ENCODE data around the gene CSH2.
"Not testable (repeated sequence)": the region's sequence is repeated elsewhere in the genome, so short reads cannot be mapped to it uniquely, and the experiment has no call there.

The CSH2 gene

GRCh38 chr17:63911657-63912100, 38.2 kb upstream of the CSH2 start:
- TF ChIP-seq CSDC2 (CRISPR knock-in tag; IDR thresholded peaks at IDR 0.05) (no peak), ARNTL (CRISPR knock-in tag; IDR thresholded peaks at IDR 0.05; ENCODE audit: borderline replicate concordance, low read depth) (no peak), GLIS3 (CRISPR knock-in tag; IDR thresholded peaks at IDR 0.05) (no peak), ZFP3 (CRISPR knock-in tag; IDR thresholded peaks at IDR 0.05) (no peak), TOX (CRISPR knock-in tag; IDR thresholded peaks at IDR 0.05; ENCODE audit: borderline replicate concordance) (no peak), ZC3H10 (CRISPR knock-in tag; IDR thresholded peaks at IDR 0.05) (no peak), ZNF565 (CRISPR knock-in tag; conservative IDR thresholded peaks at IDR 0.05; ENCODE audit: low read depth) (no peak), ZNF70 (CRISPR knock-in tag; IDR thresholded peaks at IDR 0.05) (no peak), ZFP30 (CRISPR knock-in tag; IDR thresholded peaks at IDR 0.05) (no peak), CREB5 (CRISPR knock-in tag; IDR thresholded peaks at IDR 0.05; ENCODE audit: low read depth) (no peak), ZNF8 (CRISPR knock-in tag; IDR thresholded peaks at IDR 0.05) (no peak), OSR1 (CRISPR knock-in tag; IDR thresholded peaks at IDR 0.05) (no peak)
- ATAC-seq, result peak; percentile 79

GRCh38 chr17:63911041-63911635, 37.7 kb upstream of the CSH2 start, which contains the start of gene CSHL1:
CSHL1 (minus strand) TSS chr17:63911258; CDS start chr17:63911196, 62 bp downstream.
- TF ChIP-seq PPARA (CRISPR knock-in tag; IDR thresholded peaks at IDR 0.05; ENCODE audit: borderline replicate concordance) (no peak), ISL1 (CRISPR knock-in tag; IDR thresholded peaks at IDR 0.05) (no peak), ZFP30 (CRISPR knock-in tag; IDR thresholded peaks at IDR 0.05) (no peak), SNAI2 (CRISPR knock-in tag; IDR thresholded peaks at IDR 0.05) (no peak), POU6F1 (CRISPR knock-in tag; IDR thresholded peaks at IDR 0.05; ENCODE audit: borderline replicate concordance, low read depth) (no peak), ZNF565 (CRISPR knock-in tag; conservative IDR thresholded peaks at IDR 0.05; ENCODE audit: low read depth) (no peak), ARNTL (CRISPR knock-in tag; IDR thresholded peaks at IDR 0.05; ENCODE audit: borderline replicate concordance, low read depth) (no peak), RARB (CRISPR knock-in tag; IDR thresholded peaks at IDR 0.05) (no peak), ZFP3 (CRISPR knock-in tag; IDR thresholded peaks at IDR 0.05) (no peak), CSDC2 (CRISPR knock-in tag; IDR thresholded peaks at IDR 0.05) (no peak), BACH2 (CRISPR knock-in tag; IDR thresholded peaks at IDR 0.05; ENCODE audit: borderline replicate concordance) (no peak), TOX (CRISPR knock-in tag; IDR thresholded peaks at IDR 0.05; ENCODE audit: borderline replicate concordance) (no peak)
- ATAC-seq, result no peak

GRCh38 chr17:63910096-63910495, 36.6 kb upstream of the CSH2 start:
- no peak for ATAC-seq
- no peak for TF ChIP-seq TOX (CRISPR knock-in tag; IDR thresholded peaks at IDR 0.05; ENCODE audit: borderline replicate concordance)
- no peak for TF ChIP-seq ZNF70 (CRISPR knock-in tag; IDR thresholded peaks at IDR 0.05)
- no peak for TF ChIP-seq OSR1 (CRISPR knock-in tag; IDR thresholded peaks at IDR 0.05)
- TF ChIP-seq ZNF565 (CRISPR knock-in tag; conservative IDR thresholded peaks at IDR 0.05; ENCODE audit: low read depth), result no peak
- TF ChIP-seq ZFP3 (CRISPR knock-in tag; IDR thresholded peaks at IDR 0.05), result no peak
- TF ChIP-seq RARB (CRISPR knock-in tag; IDR thresholded peaks at IDR 0.05), result no peak
- no peak for TF ChIP-seq CSRNP3 (CRISPR knock-in tag; IDR thresholded peaks at IDR 0.05)
- no peak for TF ChIP-seq SNAI2 (CRISPR knock-in tag; IDR thresholded peaks at IDR 0.05)
- no peak for TF ChIP-seq POU6F1 (CRISPR knock-in tag; IDR thresholded peaks at IDR 0.05; ENCODE audit: borderline replicate concordance, low read depth)
- no peak for TF ChIP-seq CREB5 (CRISPR knock-in tag; IDR thresholded peaks at IDR 0.05; ENCODE audit: low read depth)
- TF ChIP-seq ZC3H10 (CRISPR knock-in tag; IDR thresholded peaks at IDR 0.05), result no peak

- ATAC-seq, result not testable (repeated sequence)
Measured at GRCh38 chr17:63909586-63909985, 36.1 kb upstream of the CSH2 start.

- peak; percentile 83 for ATAC-seq
Measured at GRCh38 chr17:63907161-63907778, 33.8 kb upstream of the CSH2 start.

GRCh38 chr17:63904796-63905195, 31.3 kb upstream of the CSH2 start:
- ATAC-seq, result not testable (repeated sequence)

GRCh38 chr17:63903787-63904201, 30.3 kb upstream of the CSH2 start:
- ATAC-seq, result peak; percentile 55; the same call in 2 of the 3 replicates

- not testable (repeated sequence) for ATAC-seq
Measured at GRCh38 chr17:63901971-63902370, 28.5 kb upstream of the CSH2 start.
